ENCODE data around the gene ABHD2. TPM values are rescaled to one million over a fixed set of nuclear protein-coding genes. Genes with fewer than 3 reads are reported as not detected.

The ABHD2 gene
- total and polyA plus RNA-seq, 2 donors (not counting 1 experiment from before 2014, with no cell fraction given): 39.5 to 84.9 TPM

- no peak overlapping the region for H3K4me3 ChIP-seq (replicated peaks in 1 of 4; ENCODE audit: control extremely low read depth in 1 of 4, insufficient read depth in 1 of 4, low read depth in 3 of 4, low read length in 4 of 4)
- no peak for DNase-seq (ENCODE audit: low read depth in 2 of 2)
- no peaks in the 10 kb centered on the region for H3K36me3 ChIP-seq (ENCODE audit: control insufficient read depth, insufficient read depth, low read length)
- H3K27me3 ChIP-seq (ENCODE audit: control insufficient read depth, insufficient read depth, low read length): no peaks in the 10 kb centered on the region
- no peak overlapping the region for H3K4me2 ChIP-seq (ENCODE audit: extremely low read depth, insufficient read depth, low read length)
- no peak overlapping the region for H2AFZ ChIP-seq (ENCODE audit: low read length)
- H3K4me1 ChIP-seq (ENCODE audit: control insufficient read depth, extremely low read depth, insufficient read depth, low read length): peaks cover 18% of the 10 kb centered on the region
- H3K9me3 ChIP-seq (ENCODE audit: control insufficient read depth, insufficient read depth, low read depth, low read length): no peaks in the 10 kb centered on the region
- no peaks in the 10 kb centered on the region for H3K79me2 ChIP-seq (ENCODE audit: control insufficient read depth, insufficient read depth, low read length)
- no peaks in the 10 kb centered on the region for H4K20me1 ChIP-seq (ENCODE audit: control insufficient read depth, extremely low read depth, insufficient read depth, low read length)
- peak overlapping the region; percentile 56 for H3K27ac ChIP-seq (ENCODE audit: insufficient read depth, low read length)
- TF ChIP-seq EZH2 (IDR thresholded peaks at IDR 0.05; ENCODE audit: low read length, missing control alignments): no peak
- no peak for TF ChIP-seq CTCF (conservative IDR thresholded peaks at IDR 0.05 in 1 of 2, IDR thresholded peaks at IDR 0.05 in 1 of 2; ENCODE audit: low read depth in 1 of 2, low read length in 2 of 2)
- H3K9ac ChIP-seq (ENCODE audit: insufficient read depth, low read length): no peak overlapping the region
These were observed 48.0 kb downstream of the ABHD2 start for GRCh38 chr15:89136078-89136806.

GRCh38 chr15:89136818-89137772 is 48.8 kb downstream of the ABHD2 start:
- H3K4me1 ChIP-seq (ENCODE audit: control insufficient read depth, extremely low read depth, insufficient read depth, low read length): peaks cover 18% of the 10 kb centered on the region
- peak in 1 of 2 donors; percentile 17 for DNase-seq (ENCODE audit: low read depth in 2 of 2)

More at GRCh38 chr15:89136818-89137772, 48.8 kb downstream of the ABHD2 start:
- Histone ChIP-seq H3K36me3 (ENCODE audit: control insufficient read depth, insufficient read depth, low read length) (no peaks in the 10 kb centered on the region), H3K4me3 (replicated peaks in 1 of 4; ENCODE audit: control extremely low read depth in 1 of 4, insufficient read depth in 1 of 4, low read depth in 3 of 4, low read length in 4 of 4) (no peak overlapping the region), H3K27me3 (ENCODE audit: control insufficient read depth, insufficient read depth, low read length) (no peaks in the 10 kb centered on the region), H3K27ac (ENCODE audit: insufficient read depth, low read length) (peak overlapping the region; percentile 56), H3K9me3 (ENCODE audit: control insufficient read depth, insufficient read depth, low read depth, low read length) (no peaks in the 10 kb centered on the region), H3K79me2 (ENCODE audit: control insufficient read depth, insufficient read depth, low read length) (no peaks in the 10 kb centered on the region), H3K9ac (ENCODE audit: insufficient read depth, low read length) (no peak overlapping the region), H4K20me1 (ENCODE audit: control insufficient read depth, extremely low read depth, insufficient read depth, low read length) (no peaks in the 10 kb centered on the region), H3K4me2 (ENCODE audit: extremely low read depth, insufficient read depth, low read length) (no peak overlapping the region), H2AFZ (ENCODE audit: low read length) (no peak overlapping the region)
- TF ChIP-seq CTCF (conservative IDR thresholded peaks at IDR 0.05 in 1 of 2, IDR thresholded peaks at IDR 0.05 in 1 of 2; ENCODE audit: low read depth in 1 of 2, low read length in 2 of 2) (no peak), EZH2 (IDR thresholded peaks at IDR 0.05; ENCODE audit: low read length, missing control alignments) (no peak)

Data from fibroblast of lung (primary cell).